Stimulated activated CD8-positive, alpha-beta memory T cell treated with anti-CD3 and anti-CD28 coated beads, Interleukin-12 subunit alpha, Interleukin-12 subunit beta, amount 100 ng/mL, for 24 hours (primary cell): ENCODE results near the gene MAN1B1.

Experiments used
- DNase-seq: peaks from one replicate; pipeline ENCODE4 v3.0.0-alpha.2; 2020; ENCODE audit errors: extremely low read depth

The MAN1B1 gene

DNA sequence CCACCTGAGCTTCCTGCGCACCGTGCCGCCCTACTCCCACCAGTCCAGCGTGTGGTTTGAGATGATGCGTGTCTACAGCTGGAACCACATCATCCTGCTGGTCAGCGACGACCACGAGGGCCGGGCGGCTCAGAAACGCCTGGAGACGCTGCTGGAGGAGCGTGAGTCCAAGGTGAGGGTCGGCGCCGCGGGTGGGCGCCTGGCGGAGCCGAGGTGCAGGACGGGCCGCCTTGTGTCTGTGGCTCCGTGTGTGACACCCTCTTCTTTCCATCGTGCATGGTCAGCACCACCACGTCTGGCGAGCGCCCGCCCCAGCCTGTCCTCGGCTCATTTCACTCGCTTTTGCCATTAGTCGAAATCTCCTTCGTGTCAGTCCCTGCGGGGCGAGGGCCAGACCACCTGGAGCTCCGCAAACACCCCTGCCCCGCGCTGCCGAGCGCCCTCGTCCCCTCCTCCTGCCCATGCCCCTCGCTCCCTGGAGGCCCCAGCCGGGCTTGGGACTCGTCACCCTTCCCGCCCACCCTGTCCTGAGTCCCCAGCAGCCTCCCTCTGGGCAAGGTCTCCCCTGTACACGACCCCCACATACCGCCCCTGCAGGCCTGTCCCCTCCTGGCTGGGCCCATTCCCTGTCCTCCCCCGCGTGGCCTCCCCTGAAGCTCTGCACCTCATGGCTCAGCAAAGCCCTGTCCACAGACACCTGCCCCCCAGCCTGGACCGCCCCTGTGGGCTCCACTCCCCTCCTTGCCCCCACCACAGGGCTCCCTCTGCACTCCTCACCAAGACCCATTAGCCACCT, 59.1 kb downstream of the MAN1B1 start:
- DNase-seq, result no peak

DNA sequence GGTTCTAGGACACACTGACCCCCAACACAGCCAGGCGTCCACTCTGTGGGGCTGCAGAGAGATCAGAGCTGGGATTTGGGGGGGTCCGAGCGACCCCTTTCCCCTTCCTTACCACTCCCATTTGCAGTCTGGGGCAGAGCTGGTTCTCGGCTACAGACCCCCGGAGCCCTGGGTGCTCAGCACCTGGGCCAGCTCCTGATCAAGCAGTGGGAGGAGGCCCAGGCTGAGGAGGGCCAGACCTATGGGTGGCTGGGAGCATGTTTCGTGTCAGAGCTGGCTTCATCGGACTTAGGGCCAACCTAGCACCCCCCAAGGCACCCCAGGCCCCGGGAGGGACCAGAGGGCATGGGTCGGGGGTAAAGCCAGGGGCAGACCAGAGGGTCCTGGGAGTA, 59.7 kb downstream of the MAN1B1 start:
- no peak for DNase-seq

DNA sequence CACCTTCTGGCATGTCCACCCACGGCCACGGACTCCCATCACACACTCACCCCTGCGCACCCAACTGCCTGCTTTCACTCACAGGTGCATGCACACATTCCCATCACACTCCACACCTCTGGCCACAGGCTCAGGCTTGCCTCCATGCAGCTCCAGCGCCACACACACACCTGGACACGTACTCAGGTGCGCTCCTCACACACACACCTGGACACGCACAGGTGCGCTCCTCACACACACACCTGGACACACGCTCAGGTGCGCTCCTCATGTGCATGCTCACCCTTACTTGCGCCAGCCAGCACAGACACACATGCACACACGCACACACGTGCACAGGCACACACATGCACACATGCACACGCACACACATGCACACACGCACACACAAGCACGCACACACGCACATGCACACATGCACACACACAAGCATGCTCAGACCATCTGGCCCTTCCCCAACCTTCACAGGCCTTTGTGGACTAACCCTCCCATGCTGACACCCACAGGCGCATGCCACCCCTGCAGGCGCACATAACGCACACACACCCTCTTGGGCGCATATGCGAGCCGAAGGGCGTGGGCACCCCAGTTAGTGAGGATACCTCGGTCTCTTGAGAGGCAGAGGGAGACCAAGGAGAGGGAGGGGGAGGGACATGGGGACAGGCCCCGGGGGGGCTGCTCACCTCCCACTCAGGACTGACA, 60.5 kb downstream of the MAN1B1 start:
- no peak for DNase-seq

DNA sequence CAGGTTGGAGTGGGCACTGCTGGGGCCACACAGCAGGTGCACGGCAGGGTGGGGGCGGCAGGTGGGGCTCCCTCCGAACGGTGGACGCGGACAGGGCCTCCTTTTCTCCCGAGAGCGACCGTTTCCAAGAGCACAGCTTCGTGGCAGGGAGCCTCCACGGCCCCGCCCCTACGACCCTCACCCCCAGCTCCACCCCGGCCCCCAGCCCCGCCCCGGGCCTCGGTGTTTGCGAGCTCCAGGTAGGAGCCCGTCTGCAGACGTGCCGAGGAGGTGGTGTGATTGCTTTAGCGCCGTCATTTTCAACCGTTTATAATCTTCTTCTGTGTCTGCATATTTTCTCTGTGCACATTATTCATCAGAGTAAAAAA, 61.0 kb downstream of the MAN1B1 start:
- no peak for DNase-seq

DNA sequence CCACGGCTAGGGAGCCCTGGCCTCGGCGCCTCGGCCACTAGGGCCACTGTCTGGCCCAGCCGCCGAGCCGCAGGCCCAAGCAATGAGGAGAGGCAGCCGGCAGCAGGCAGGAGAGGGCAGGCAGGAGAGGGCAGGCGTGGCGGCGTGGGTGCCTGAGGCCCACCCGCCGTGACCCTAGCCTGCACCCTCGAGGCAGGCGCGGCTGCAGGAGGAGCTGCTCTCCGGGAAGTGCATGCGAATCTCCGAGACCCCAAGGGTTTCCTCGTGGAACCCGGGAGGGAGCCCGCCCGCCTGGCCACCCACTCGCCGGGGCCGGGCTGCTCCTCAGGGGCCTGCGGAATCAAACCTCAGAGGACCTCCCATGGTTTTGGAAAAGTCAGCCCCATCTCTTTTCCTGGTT, 61.5 kb downstream of the MAN1B1 start:
- no peak for DNase-seq

DNA sequence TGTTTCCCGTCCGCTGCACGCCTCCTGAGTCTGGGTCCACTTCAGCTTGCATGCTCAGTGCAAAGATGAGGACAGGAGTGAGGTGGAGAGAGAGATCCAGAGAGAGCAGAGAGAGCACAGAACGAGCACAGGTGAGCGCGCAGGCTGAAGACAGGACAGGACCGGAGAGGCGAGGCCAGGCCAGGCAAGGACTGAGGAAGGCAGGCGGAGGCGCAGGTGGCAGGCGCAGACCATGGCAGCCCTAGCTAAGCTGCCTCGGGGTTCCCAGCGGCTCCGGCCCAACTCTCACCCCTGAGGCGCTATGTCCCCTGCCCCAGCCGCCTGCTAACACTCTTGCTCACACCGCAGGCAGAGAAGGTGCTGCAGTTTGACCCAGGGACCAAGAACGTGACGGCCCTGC, 61.9 kb downstream of the MAN1B1 start:
- DNase-seq, result no peak

DNA sequence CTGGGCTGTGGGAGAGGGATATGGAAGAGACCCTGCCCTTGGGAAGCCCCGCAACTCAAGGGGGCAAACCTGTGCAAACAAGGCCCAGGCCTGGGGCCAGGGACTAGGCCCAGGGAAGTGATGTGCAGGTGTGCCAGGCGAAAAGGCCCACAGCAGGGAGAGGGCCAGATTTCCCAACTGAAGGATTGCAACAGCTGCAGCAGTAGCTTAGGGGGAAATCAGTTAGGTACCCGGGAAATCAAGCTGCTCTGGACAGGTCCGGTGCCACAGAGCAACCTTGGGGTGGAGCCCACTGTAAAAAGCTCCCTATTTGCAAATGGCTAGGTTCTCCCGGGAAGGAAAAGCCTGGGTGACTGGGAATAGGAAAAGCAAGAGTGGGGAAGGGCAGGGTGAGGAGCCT, 62.6 kb downstream of the MAN1B1 start:
- no peak for DNase-seq

DNA sequence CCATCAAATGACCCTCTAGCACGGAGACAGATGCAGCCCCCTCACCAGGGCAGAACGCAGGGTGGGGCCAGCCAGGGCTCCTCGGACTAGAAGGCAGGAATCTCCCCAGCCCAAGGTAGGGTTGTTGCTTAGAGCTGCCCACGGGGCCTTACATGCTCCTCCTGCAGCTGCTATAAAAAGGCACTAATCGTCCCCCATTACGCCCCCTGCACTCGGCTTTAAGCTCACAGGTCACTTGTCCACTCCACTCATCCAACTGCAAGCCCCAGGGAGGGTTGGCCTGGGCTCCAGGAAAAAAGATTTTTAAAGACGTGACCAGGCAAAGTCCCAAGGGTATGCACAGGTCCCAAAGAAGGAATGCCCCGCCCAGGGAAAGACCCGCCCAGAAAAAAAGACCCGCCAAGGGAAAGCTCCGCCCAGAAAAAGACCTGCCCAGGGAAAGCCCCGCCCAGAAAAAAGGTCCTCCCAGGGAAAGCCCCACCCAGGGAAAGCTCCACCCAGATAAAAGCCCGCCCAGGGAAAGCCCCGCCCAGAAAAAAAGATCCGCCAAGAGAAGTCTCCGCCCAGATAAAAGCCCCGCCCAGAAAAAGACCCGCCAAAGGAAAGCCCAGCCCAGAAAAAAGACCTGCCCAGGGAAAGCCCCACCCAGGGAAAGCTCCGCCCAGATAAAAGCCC, 63.3 kb downstream of the MAN1B1 start:
- DNase-seq, result no peak

DNA sequence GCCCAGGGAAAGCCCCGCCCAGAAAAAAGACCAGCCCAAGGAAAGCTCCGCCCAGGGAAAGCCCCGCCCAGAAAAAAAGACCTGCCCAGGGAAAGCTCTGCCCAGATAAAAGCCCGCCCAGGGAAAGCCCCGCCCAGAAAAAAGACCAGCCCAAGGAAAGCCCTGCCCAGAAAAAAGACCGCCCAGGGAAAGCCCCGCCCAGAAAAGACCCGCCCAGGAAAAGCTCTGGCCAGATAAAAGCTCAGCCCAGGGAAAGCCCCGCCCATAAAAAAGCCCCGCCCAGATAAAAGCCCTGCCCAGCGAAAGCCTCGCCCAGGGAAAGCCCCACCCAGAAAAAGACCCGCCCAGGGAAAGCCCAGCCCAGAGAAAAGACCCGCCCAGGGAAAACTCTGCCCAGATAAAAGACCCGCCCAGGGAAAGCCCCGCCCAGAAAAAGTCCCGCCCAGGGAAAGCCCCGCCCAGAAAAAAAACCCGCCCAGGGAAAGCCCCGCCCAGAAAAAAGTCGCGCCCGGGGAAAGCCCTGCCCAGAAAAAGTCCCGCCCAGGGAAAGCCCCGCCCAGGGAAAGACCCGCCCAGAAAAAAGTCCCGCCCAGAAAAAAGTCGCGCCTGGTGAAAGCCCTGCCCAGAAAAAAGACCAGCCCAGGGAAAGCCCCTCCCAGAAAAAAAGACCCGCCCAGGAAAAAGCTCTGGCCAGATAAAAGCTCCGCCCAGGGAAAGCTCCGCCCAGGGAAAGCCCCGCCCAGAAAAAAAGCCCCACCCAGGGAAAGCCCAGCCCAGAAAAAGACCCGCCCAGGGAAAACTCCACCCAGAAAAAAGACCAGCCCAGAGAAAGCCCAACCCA, 64.1 kb downstream of the MAN1B1 start:
- no peak for DNase-seq

DNA sequence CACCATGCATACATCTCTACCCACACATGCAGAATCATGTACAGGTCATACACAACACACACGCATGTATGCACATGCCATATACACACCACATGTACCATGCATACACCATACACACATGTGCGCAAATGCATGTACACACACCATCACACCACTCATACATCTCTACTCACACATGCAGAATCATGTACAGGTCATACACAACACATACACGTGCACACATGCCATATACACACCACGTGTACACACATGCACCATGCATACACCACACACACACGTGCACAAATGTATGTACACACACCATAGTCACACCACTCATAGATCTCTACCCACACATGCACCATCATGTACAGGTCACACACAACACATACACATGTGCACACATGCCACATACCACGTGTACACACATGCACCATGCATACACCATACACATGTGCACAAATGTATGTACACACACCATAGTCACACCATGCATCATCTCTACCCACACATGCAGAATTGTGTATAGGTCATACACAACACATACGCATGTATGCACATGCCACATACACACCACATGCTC, 66.1 kb downstream of the MAN1B1 start:
- DNase-seq, result no peak

DNA sequence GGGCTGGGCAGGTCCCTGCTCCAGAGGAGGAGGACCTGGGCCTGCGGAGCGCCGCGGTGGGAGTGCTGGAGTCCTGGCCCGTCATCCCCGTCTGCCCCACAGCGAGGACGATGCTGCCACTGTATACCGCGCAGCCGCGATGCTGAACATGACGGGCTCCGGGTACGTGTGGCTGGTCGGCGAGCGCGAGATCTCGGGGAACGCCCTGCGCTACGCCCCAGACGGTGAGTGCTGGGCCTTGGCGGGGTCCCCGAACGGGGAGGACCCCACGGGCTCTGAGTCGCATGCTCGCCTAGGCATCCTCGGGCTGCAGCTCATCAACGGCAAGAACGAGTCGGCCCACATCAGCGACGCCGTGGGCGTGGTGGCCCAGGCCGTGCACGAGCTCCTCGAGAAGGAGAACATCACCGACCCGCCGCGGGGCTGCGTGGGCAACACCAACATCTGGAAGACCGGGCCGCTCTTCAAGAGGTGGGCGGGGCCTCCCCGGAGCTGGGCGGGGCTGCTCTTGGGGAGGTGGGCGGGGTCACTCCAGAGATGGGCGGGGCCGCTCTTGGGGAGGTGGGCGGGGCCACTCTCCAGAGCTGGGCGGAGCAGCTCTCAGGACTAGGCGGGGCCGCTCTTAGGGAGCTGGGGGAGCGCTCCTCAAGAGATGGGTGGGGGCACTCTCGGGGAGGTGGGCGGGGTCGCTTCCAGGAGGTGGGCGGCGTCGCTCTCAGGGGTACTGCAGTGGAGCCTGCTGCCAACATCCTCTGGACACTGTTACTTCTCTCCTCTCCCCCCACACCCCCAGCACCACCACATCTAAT, 70.0 kb downstream of the MAN1B1 start:
- DNase-seq, result peak; percentile 41

DNA sequence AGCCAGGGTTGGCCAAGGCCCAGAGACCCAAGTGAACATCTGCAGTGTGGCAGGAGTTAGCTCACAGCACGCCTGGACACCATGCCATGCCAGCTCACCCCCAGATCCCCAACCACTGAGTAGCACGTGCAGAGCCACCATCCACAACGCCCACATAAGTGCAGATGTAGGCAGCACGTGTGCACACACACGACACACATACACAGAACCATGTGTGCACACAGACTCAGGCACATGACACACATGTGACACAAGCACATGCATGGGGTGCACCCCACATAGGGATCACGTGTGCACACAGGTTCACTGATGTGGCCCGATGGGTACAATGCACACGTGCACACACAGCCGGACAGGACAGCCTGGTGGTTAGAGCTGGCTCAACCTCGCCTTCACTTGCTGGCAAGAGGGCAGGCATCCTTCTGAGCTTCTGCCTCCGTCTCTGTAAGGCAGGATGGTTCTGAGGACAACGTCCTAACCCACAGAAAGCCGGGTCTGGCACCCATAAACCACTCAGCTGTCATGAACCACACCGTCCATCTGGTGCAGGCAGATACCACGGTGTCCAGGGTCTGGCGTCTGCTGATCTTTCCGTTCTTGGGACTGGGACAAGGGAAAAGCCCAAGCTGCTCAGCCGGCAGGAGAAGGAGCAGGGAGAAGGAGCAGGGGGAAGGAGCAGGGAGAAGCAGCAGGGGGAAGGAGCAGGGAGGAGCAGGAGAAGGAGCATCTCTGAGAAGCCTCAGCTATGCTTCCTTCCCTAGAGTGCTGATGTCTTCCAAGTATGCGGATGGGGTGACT, 71.0 kb downstream of the MAN1B1 start:
- DNase-seq, result no peak

DNA sequence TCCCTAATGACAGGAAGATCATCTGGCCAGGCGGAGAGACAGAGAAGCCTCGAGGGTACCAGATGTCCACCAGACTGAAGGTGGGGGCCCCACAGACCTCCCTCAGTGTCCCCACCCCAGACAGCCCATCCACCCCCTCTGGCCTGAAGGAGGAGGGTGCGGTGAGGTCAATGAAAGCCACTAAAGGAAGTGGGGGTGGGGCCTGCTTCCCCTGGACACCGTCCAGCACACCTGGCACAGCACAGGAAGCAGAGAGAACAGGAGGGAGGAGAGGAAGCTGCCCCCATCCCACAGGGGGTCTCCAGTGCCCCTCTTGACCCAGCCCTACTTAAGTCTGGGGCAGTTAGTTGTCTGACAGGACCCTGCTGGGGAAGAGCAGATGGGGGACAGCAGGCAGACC, 71.8 kb downstream of the MAN1B1 start:
- DNase-seq, result no peak
